Measurements from ENCODE around the gene KIF21B. TPM values are rescaled to one million over a fixed set of nuclear protein-coding genes. Genes with fewer than 3 reads are reported as not detected.

KIF21B gene
- total RNA-seq, 4 donors from 2014 or later, result 1.2 to 1.9 (median 1.6) TPM

GRCh38 chr1:201026234-201026633, 2.7 kb upstream of the KIF21B start:
- no peaks in the 10 kb centered on the region for H3K9me3 ChIP-seq
- peaks cover 11% of the 10 kb centered on the region for H3K27me3 ChIP-seq
- WGBS, 2 donors (ENCODE audit: low coverage in 1 of 2), result no CpG with 5 or more reads among the region's 3 CpGs
- peak overlapping the region in 3 of 4 donors; percentile 44 to 58 (median 51) for H3K27ac ChIP-seq
- peaks cover 0 to 85% (median 24%) of the 10 kb centered on the region in 3 donors for H3K4me1 ChIP-seq
- no peak overlapping the region for H3K4me3 ChIP-seq
- no peak for ATAC-seq
- H3K36me3 ChIP-seq, result no peaks in the 10 kb centered on the region
- TF ChIP-seq POLR2AphosphoS5 (IDR thresholded peaks at IDR 0.05), result no peak
- TF ChIP-seq POLR2A (IDR thresholded peaks at IDR 0.05), result no peak
- TF ChIP-seq CTCF (IDR thresholded peaks at IDR 0.05), result no peak
- TF ChIP-seq EP300 (IDR thresholded peaks at IDR 0.05), result no peak

- Histone ChIP-seq H3K27me3 (peaks cover 11% of the 10 kb centered on the region), H3K9me3 (no peaks in the 10 kb centered on the region), H3K27ac (peak overlapping the region in 3 of 4 donors; percentile 8 to 58 (median 44)), H3K36me3 (no peaks in the 10 kb centered on the region), H3K4me3 (no peak overlapping the region), H3K4me1 (peaks cover 0 to 90% (median 24%) of the 10 kb centered on the region in 3 donors)
- ATAC-seq, result no peak
- 89% methylated on average over 3 of the region's 7 CpGs; no CpG with 5 or more reads in 1 of the 2 donors for WGBS, 2 donors (ENCODE audit: low coverage in 1 of 2)
- TF ChIP-seq CTCF (IDR thresholded peaks at IDR 0.05) (peak in 1 of 4 experiments; percentile 17), POLR2A (IDR thresholded peaks at IDR 0.05) (no peak)
Measured at GRCh38 chr1:201025571-201026002, 2.1 kb upstream of the KIF21B start.

GRCh38 chr1:201024625-201024998, 1.1 kb upstream of the KIF21B start:
- WGBS, 2 donors (ENCODE audit: low coverage in 1 of 2), result 80 to 83% methylated on average over 1 of the region's 2 CpGs
- TF ChIP-seq EP300 (IDR thresholded peaks at IDR 0.05) (no peak), POLR2AphosphoS5 (IDR thresholded peaks at IDR 0.05) (no peak), POLR2A (IDR thresholded peaks at IDR 0.05) (no peak), CTCF (IDR thresholded peaks at IDR 0.05) (no peak)
- Histone ChIP-seq H3K27ac (peak overlapping the region in 1 of 4 donors; percentile 58), H3K27me3 (peaks cover 11% of the 10 kb centered on the region), H3K9me3 (no peaks in the 10 kb centered on the region), H3K36me3 (no peaks in the 10 kb centered on the region), H3K4me3 (no peak overlapping the region), H3K4me1 (peaks cover 0 to 83% (median 24%) of the 10 kb centered on the region in 3 donors)
- ATAC-seq, result no peak

GRCh38 chr1:201023920-201024624, 558 bp upstream of the KIF21B start:
- Histone ChIP-seq H3K27ac (peak overlapping the region in 2 of 4 donors; percentile 24 to 58), H3K9me3 (no peaks in the 10 kb centered on the region), H3K4me3 (peak overlapping the region in 1 of 2 donors; percentile 68), H3K36me3 (no peaks in the 10 kb centered on the region), H3K4me1 (peaks cover 0 to 78% (median 24%) of the 10 kb centered on the region in 3 donors), H3K27me3 (peaks cover 11% of the 10 kb centered on the region)
- ATAC-seq, result no peak
- no peak for TF ChIP-seq POLR2A (IDR thresholded peaks at IDR 0.05)
- no peak for TF ChIP-seq POLR2AphosphoS5 (IDR thresholded peaks at IDR 0.05)
- TF ChIP-seq CTCF (IDR thresholded peaks at IDR 0.05), result no peak
- no peak for TF ChIP-seq EP300 (IDR thresholded peaks at IDR 0.05)
- 41 to 46% methylated on average over 7 to 9 of the region's 17 CpGs for WGBS, 2 donors (ENCODE audit: low coverage in 1 of 2)
